Stomach smooth muscle (tissue), 2 donors: Measurements from ENCODE around the gene CRACR2B.

Experiments used
- H3K27ac ChIP-seq: one replicate; pipeline ENCODE4 v1.7.0; 2013; ENCODE audit warnings: mild to moderate bottlenecking, low read length, inconsistent platforms
- H3K27me3 ChIP-seq, 2 donors: one replicate each; pipeline ENCODE4 v1.7.0; 2013; ENCODE audit warnings: low read length in 2 of 2; ENCODE audit not compliant: insufficient read depth in 2 of 2, control insufficient read depth in 1 of 2
- H3K36me3 ChIP-seq, 2 donors: one replicate each; pipeline ENCODE4 v1.7.0; 2013; ENCODE audit warnings: low read length in 2 of 2; ENCODE audit not compliant: control insufficient read depth in 2 of 2, insufficient read depth in 2 of 2
- H3K4me1 ChIP-seq: one replicate; pipeline ENCODE4 v1.7.0; 2013; ENCODE audit warnings: low read length; ENCODE audit not compliant: control insufficient read depth, insufficient read depth
- H3K4me3 ChIP-seq, 2 donors: one replicate each; pipeline ENCODE4 v1.7.0; 2013; ENCODE audit warnings: low read length in 2 of 2
- H3K9ac ChIP-seq, 2 donors: one replicate each; pipeline ENCODE4 v1.7.0; 2013; ENCODE audit warnings: low read length in 2 of 2, mild to moderate bottlenecking in 1 of 2
- H3K9me3 ChIP-seq, 2 donors: one replicate each; pipeline ENCODE4 v1.7.0; 2013; ENCODE audit warnings: low read length in 2 of 2; ENCODE audit not compliant: control insufficient read depth in 2 of 2
- donor health status: healthy.
- donor health status: Pancreatic carcinoma.

CRACR2B gene

DNA sequence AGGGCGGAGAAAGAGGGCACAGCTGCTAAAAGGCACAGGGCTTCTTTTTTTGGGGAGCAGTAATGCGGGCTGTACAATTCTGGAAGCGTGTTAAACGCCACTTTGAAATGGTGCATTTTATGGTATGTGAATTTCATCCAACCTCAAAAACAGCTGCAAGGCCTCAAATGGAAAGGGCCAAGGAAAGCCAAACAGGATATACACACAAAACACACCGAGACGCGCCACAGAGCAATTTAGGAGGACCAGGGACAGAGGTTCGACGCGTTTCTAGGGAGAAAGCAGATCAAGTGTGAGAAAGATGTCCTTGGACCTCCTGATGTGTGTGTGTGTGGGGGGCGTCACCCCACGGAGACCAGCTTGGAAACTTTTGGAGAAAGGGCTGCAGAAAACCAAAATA lies 46.0 kb downstream of the CRACR2B start:
- H3K9me3 ChIP-seq: no peaks in the 10 kb centered on the region
- no peak overlapping the region for H3K27ac ChIP-seq
- H3K36me3 ChIP-seq: peaks cover 0 to under 1% of the 10 kb centered on the region in 2 donors
- no peaks in the 10 kb centered on the region for H3K27me3 ChIP-seq
- no peak overlapping the region for H3K9ac ChIP-seq
- no peaks in the 10 kb centered on the region for H3K4me1 ChIP-seq
- H3K4me3 ChIP-seq: no peak overlapping the region

DNA sequence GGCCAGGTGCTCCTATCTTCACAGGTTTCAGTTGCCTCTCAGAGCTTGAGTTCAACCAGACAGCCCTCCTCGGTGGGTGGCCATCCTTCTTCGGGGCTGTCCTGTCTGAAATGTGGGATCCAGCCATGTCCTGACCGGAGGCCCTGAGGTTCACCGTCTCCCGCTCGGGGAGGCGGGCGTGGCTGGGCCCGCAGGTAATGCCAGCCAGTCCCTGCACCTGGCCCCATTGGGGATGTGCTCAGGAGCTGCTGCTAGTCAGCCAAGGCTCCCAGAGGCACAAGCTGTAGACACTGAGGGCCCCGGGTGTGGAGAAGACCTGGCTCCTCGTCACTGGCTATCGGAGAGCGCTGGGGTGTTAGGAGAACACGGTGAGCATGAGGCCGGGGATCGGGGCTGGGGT lies 47.5 kb downstream of the CRACR2B start:
- H3K27me3 ChIP-seq: no peaks in the 10 kb centered on the region
- H3K36me3 ChIP-seq: peaks cover 0 to 2% of the 10 kb centered on the region in 2 donors
- H3K4me1 ChIP-seq: no peaks in the 10 kb centered on the region

DNA sequence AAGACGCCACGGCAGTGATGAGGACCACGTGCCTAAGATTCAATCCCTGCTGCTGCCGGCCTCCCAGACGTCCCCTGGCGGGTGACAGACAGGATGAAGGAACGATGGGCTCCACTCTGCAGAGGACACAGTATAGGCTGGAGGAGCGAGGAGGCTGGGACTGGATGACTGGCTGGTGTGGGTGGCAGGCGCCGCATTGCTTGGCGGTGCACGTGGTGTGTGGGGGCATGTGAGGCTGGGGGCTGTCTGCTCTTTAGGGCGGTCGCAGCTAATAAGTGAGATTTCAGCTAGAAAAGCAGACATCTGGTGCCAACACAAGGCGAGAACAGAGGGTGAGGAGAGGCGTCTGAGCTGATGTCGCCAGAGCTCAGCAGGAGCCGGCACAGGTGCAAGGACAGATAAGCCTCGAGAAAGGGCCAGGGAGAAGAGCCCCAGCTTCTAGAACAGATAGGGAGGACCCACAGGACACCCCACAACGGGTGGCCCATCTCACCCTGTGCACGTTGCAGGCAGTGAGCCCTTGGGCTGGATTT lies 48.1 kb downstream of the CRACR2B start:
- H3K27ac ChIP-seq: no peak overlapping the region
- peaks cover 0 to 2% of the 10 kb centered on the region in 2 donors for H3K36me3 ChIP-seq
- no peak overlapping the region for H3K9ac ChIP-seq
- no peak overlapping the region for H3K4me3 ChIP-seq
- H3K4me1 ChIP-seq: no peaks in the 10 kb centered on the region
- no peaks in the 10 kb centered on the region for H3K9me3 ChIP-seq
- H3K27me3 ChIP-seq: no peaks in the 10 kb centered on the region

More for the DNA sequence above, 47.5 kb downstream of the CRACR2B start:
- no peak overlapping the region for H3K9ac ChIP-seq
- no peak overlapping the region for H3K4me3 ChIP-seq
- H3K9me3 ChIP-seq: no peaks in the 10 kb centered on the region
- no peak overlapping the region for H3K27ac ChIP-seq

DNA sequence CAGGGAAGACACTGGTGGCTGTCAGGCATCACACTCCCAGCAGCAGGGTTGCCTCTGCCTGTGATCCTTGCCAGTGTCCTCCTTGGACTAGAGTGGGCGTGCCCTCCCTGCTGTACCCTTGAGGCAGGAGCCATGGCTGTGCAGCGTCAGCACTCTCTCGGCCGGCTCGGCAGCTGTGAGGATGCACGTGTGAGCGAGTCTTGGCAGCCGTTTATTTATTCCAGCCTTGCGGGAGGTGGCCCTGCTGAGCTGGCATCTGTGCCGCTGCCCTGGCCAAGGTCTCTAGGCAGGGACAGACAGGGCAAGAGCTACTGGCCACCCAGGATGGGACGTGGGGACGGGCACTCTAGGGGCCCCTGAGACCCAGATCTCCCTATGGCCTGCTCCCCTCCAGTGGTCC lies 48.8 kb downstream of the CRACR2B start:
- Histone ChIP-seq H3K27me3 (no peaks in the 10 kb centered on the region), H3K27ac (no peak overlapping the region), H3K4me1 (no peaks in the 10 kb centered on the region), H3K9ac (no peak overlapping the region), H3K9me3 (no peaks in the 10 kb centered on the region), H3K4me3 (no peak overlapping the region), H3K36me3 (peaks cover 0 to 2% of the 10 kb centered on the region in 2 donors)

DNA sequence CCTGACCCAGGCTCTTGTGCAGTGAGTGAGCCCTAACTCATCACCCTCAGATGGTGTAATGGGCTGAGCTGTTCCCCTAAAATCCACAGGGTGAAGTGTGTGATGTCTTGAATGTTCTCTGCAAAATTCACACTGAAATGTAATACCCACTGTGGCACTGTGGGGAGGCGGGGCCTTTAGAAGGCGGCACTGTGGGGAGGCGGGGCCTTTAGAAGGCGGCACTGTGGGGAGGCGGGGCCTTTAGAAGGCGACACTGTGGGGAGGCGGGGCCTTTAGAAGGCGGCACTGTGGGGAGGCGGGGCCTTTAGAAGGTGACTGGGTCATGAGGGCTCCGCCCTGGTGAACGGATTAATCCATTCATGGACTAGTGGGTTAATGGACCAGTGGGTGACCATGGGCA lies 49.8 kb downstream of the CRACR2B start:
- no peak overlapping the region for H3K4me3 ChIP-seq
- H3K9me3 ChIP-seq: no peaks in the 10 kb centered on the region
- no peaks in the 10 kb centered on the region for H3K4me1 ChIP-seq
- peaks cover 0 to 2% of the 10 kb centered on the region in 2 donors for H3K36me3 ChIP-seq
- H3K27ac ChIP-seq: no peak overlapping the region
- H3K9ac ChIP-seq: no peak overlapping the region
- H3K27me3 ChIP-seq: no peaks in the 10 kb centered on the region

DNA sequence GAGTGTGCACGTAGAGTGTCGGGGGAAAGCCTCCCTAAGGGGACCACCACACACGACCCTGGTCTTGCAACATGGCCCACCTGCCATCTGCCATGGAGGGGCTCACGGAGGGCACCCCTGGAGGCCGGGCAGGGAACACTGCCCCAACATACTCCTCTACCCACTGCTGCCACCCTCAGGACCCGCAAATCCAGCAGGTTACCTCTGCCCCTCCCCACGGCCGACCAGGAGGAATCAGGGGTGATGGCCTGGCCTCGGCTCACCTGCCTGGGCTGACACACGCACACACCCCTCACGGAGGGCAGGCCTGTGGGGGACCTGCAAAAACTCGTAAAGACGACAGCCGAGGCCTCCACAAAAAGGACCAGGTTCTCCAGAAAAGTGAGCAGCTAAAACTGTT lies 52.7 kb downstream of the CRACR2B start:
- no peak overlapping the region for H3K27ac ChIP-seq
- H3K27me3 ChIP-seq: no peaks in the 10 kb centered on the region
- no peaks in the 10 kb centered on the region for H3K9me3 ChIP-seq
- H3K9ac ChIP-seq: no peak overlapping the region
- H3K4me1 ChIP-seq: no peaks in the 10 kb centered on the region
- H3K36me3 ChIP-seq: peaks cover 0 to 2% of the 10 kb centered on the region in 2 donors
- H3K4me3 ChIP-seq: no peak overlapping the region
